Right ventricle myocardium superior (tissue), 1 donor: ENCODE results near the gene IFNL4. TPM values are rescaled to one million over a fixed set of nuclear protein-coding genes. Genes with fewer than 3 reads are reported as not detected.

Source experiments
- ATAC-seq: fragments of 200-7000 bp; cut with Tn5 transposase; one replicate; pipeline ENCODE4 v1.9.1; 2020; ENCODE audit warnings: mild to moderate bottlenecking; ENCODE audit not compliant: poor library complexity
- DNase-seq: peaks from one replicate; pipeline ENCODE4 v3.0.0-alpha.2; 2020
- intact Hi-C: fragments of 100-400 bp; cut with DNase I; formaldehyde crosslinking; loops from one replicate; pipeline ENCODE4 v1.11.2; 2022
- total RNA-seq: library from RNA; stranded (reverse); fragmentation: NEBNext Ultra II Directional; extraction: Animal tissue kit (Norgen Biotek cat#: 25700); gene quantifications from one replicate; pipeline ENCODE4 v1.2.1, GENCODE V29; 2021
- donor health status: DM: no; HTN: yes; CAD: no; lungs with severe emphysema.

Gene IFNL4
- total RNA-seq, 1 donor from 2014 or later: not detected

DNA sequence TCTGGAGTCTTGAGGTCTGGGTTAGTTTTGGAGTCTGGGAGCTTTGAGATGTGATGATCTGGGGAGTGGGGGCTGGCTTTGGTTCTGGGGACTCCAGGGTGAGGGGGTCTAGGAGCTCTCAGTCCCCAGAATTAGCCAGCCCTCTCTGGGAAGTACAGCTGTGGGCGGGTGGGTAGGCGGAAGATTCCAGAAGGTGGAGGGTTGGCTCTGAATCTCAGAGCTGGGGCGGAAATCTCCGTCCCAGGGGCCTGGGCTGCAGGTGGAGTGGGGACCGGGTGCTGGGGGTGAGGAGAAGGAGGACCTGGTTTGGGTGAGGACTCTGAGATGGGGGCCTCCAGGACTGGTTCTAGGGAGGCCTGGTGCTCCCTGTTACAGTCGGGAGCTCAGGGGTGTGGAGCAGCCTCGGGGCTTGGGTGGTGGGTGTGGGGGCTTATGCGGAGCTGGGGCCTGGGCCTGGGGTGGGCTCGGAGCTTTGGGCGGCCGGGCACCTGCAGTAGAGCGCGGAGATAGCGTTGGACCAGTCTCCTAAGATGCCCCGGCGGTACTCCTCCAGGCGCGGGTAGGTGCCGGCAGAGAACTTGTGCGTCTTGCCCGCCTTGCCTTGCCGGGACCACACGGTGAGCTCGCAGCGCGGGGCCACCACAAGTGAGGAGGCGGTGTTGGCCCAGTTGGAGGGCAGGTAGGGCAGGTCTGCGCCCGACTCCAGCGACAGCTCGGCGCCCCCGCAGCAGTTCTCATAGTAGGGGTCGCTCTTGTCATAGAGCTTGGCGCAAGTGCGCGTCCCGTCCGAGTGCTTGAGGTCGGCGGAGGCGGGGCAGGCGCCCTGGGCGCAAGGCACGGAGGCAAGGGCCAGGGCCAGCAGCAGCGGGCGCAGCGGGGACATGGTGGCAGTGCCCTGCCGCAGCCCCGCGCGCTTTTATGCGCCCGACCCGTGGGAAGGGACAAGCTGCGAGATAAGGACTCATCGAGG, 45.0 kb downstream of the IFNL4 start, which contains the start of gene SYCN:
Gene SYCN (minus strand): TSS at position 892 of the 970 bp plus-strand sequence. CDS start 9 bp downstream, at position 883.
- no peak for DNase-seq
- no peak for ATAC-seq
- intact Hi-C loops: no loop called here

- DNase-seq (no peak), ATAC-seq (no peak)
- intact Hi-C loops: no loop called here
These were observed 45.7 kb downstream of the IFNL4 start for GRCh38 chr19:39202998-39203355.

DNA sequence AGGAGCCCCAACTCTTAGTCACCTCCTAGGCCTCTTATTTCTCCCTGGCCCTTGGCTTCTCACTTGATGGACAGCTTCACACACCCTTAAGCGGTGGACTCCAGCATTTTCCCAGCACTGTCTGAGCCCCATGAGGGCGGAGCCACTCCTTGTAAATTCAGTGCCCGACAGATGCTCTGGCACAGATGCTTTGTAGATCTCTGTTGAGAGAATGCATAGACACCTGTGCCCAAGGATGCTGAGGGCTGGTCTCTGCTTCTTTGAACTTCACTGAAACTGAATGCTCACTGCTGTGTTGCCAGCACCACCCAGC, 47.9 kb downstream of the IFNL4 start:
- no peak for DNase-seq
- intact Hi-C loops: no loop called here
- no peak for ATAC-seq

- ATAC-seq (no peak), DNase-seq (no peak)
- intact Hi-C loops: no loop called here
These were observed 48.4 kb downstream of the IFNL4 start for GRCh38 chr19:39200066-39200802.

DNA sequence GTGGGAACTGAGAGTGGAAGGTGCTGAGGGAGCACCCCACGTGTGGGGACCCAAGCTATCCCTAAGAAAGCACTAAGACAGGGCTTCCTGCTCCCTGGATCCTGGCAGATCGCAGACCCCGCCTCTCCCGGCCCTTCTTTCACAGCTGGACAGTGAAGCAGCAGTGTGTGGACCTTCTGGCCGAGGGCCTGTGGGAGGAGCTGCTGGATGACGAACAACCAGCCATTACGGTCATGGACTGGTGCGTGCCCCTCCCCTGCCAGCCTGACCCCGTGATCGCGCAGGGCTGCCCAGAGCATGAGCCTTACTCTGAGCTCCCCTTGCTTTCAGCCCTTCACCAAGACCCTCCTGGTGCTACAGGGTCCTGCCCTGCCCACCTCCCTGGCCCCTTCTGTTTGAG, 49.6 kb downstream of the IFNL4 start:
- peak; percentile 48 for DNase-seq
- peak; percentile 60 for ATAC-seq
- intact Hi-C loops: no loop called here

- intact Hi-C loops: no loop called here
- no peak for ATAC-seq
- DNase-seq: no peak
These were observed 50.8 kb downstream of the IFNL4 start for GRCh38 chr19:39197808-39198207.

DNA sequence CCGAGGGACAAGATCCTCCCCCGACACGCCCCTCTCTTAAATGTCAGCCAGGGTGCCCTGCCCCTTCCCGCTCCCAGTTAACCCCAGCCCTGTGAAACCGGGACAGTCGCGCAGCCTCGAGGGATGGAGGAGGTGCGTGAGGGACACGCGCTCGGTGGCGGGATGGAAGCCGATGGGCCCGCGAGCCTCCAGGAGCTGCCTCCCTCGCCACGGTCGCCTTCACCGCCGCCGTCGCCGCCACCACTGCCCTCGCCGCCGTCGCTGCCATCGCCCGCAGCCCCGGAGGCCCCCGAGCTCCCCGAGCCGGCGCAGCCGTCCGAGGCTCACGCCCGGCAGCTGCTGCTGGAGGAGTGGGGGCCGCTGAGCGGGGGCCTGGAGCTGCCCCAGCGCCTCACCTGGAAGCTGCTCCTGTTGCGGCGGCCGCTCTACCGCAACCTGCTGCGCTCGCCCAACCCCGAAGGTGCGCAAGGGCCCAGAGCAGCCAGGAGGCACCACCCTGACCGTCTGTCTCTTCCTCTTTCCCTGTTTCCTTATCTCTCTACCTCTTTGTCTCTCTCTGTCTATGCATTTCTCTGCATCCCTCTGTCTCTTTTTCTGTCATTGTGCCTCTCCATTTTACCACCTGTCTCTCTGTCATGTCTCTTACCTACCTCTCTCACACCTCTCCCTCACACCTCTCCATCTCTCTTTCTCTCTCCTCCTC, 51.6 kb downstream of the IFNL4 start, which contains the start of gene NCCRP1:
Gene NCCRP1 (plus strand): TSS at position 105 of the 703 bp plus-strand sequence. CDS start 19 bp downstream, at position 124.
- ATAC-seq (no peak), DNase-seq (no peak)
- intact Hi-C loops: no loop called here

- ATAC-seq (no peak), DNase-seq (no peak)
- intact Hi-C loops: no loop called here
These were observed 52.3 kb downstream of the IFNL4 start for GRCh38 chr19:39196320-39196719.

Other genes starting within 250 kb of the IFNL4 start
- 13.0 TPM for gene FBXO27, start 216.3 kb downstream of the IFNL4 start, total RNA-seq
- not detected for gene ACP7, start 164.5 kb downstream of the IFNL4 start, total RNA-seq
- 14.0 TPM for gene PAK4, start 123.1 kb downstream of the IFNL4 start, total RNA-seq
- not detected for gene NCCRP1, start 51.9 kb downstream of the IFNL4 start, total RNA-seq
- gene SYCN, start 44.6 kb downstream of the IFNL4 start, total RNA-seq: not detected
- gene IFNL3, start 3.9 kb downstream of the IFNL4 start, total RNA-seq: not detected
- gene IFNL2, start 19.5 kb upstream of the IFNL4 start, total RNA-seq: not detected
- gene IFNL1, start 47.6 kb upstream of the IFNL4 start, total RNA-seq: not detected
- gene LRFN1, start 72.0 kb upstream of the IFNL4 start, total RNA-seq: 0.40 TPM
- 17.1 TPM for gene GMFG, start 87.2 kb upstream of the IFNL4 start, total RNA-seq
- 43.1 TPM for gene SAMD4B, start 93.6 kb upstream of the IFNL4 start, total RNA-seq
- 32.0 TPM for gene PAF1, start 142.2 kb upstream of the IFNL4 start, total RNA-seq
- gene MED29, start 142.5 kb upstream of the IFNL4 start, total RNA-seq: 22.1 TPM
- gene ZFP36, start 158.0 kb upstream of the IFNL4 start, total RNA-seq: 44.9 TPM
- gene PLEKHG2, start 163.8 kb upstream of the IFNL4 start, total RNA-seq: 9.0 TPM
- gene RPS16, start 187.1 kb upstream of the IFNL4 start, total RNA-seq: 1,176 TPM
- 82.6 TPM for gene SUPT5H, start 196.7 kb upstream of the IFNL4 start, total RNA-seq
- 80.6 TPM for gene TIMM50, start 232.0 kb upstream of the IFNL4 start, total RNA-seq